HUES64 (cell line): ENCODE measurements around the gene GRK5.
"Not testable (repeated sequence)": the region's sequence is repeated elsewhere in the genome, so short reads cannot be mapped to it uniquely, and the experiment has no call there.

ENCODE experiments used
- H3K27ac ChIP-seq: 2 replicates; pipeline ENCODE4 v1.7.0; 2013; ENCODE audit warnings: low read depth, low read length, inconsistent platforms
- H3K27me3 ChIP-seq: 2 replicates; pipeline ENCODE4 v1.6.1; 2013; ENCODE audit warnings: mild to moderate bottlenecking, low read length; ENCODE audit not compliant: insufficient read depth
- H3K36me3 ChIP-seq: 2 replicates; pipeline ENCODE4 v1.6.1; 2013; ENCODE audit warnings: mild to moderate bottlenecking, low read length; ENCODE audit not compliant: insufficient read depth
- H3K4me1 ChIP-seq: 2 replicates; pipeline ENCODE4 v1.6.1; 2013; ENCODE audit warnings: mild to moderate bottlenecking, low read length, moderate library complexity; ENCODE audit not compliant: insufficient read depth
- H3K4me3 ChIP-seq: 2 replicates; pipeline ENCODE4 v1.5.1; 2013; ENCODE audit warnings: mild to moderate bottlenecking, low read length, moderate library complexity
- H3K9ac ChIP-seq: 2 replicates; pipeline ENCODE4 v1.6.1; 2013; ENCODE audit warnings: mild to moderate bottlenecking, low read depth, low read length
- H3K9me3 ChIP-seq: 2 replicates; pipeline ENCODE4 v1.6.1; 2013; ENCODE audit warnings: low read depth, low read length; ENCODE audit not compliant: insufficient read depth
- WGBS: fragments of 150-250, 120-280 bp; methylation state at CpG from one replicate; pipeline ENCODE4 v1.1.7; 2013; ENCODE audit warnings: missing lambda C conversion rate; 5-methylcytosine and 5-hydroxymethylcytosine counted together

The GRK5 gene

DNA sequence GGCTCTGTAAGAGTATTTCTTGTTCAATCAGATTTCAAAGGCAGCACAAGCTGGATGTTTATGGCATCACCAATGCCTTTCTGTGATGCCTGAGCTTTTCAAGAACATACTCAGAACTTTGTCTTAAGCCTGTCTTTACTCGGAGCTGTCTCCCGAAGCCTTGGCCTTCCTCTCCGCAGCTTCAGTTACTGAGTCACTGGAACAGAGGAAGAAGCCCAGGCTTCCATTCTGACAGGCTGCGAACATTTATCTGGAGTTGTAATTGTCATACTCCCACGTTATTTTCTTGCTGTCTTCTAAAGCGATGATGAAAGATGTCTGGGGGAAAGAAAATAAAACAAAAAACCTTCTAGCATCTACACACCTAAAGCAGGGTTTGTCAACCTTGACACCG is 43.9 kb downstream of the GRK5 start:
- WGBS: 78% methylated on average over 6 of the region's 7 CpGs
- Histone ChIP-seq H3K36me3 (no peaks in the 10 kb centered on the region), H3K9me3 (no peaks in the 10 kb centered on the region), H3K4me1 (peaks cover 29% of the 10 kb centered on the region; the same call in 1 of the 2 replicates), H3K4me3 (no peak overlapping the region), H3K9ac (no peak overlapping the region), H3K27ac (no peak overlapping the region), H3K27me3 (peaks cover 14% of the 10 kb centered on the region)

DNA sequence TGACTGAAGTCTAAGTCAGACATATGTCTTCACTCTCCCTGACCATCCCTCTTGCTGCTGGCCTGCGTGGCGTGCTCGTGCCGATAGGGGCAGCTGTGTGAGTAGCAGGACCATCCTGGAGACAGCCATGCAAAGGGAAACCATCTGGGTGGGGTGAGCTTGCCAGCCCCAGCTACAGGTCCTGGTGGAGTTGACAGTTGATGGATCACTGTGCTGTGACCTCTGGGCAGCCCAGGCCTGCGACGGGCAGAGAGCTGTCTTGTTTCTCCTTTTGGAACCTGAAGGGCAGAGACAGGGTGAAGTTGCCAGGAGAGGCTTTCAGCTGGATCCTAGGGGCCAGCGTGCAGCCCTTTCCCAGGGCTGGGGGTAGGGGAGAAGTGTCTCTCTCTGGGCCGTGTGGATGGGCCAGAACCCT is 44.7 kb downstream of the GRK5 start:
- no peak overlapping the region for H3K9ac ChIP-seq
- H3K4me3 ChIP-seq: no peak overlapping the region
- no peaks in the 10 kb centered on the region for H3K9me3 ChIP-seq
- H3K27ac ChIP-seq: no peak overlapping the region
- peaks cover 14% of the 10 kb centered on the region for H3K27me3 ChIP-seq
- H3K4me1 ChIP-seq: peaks cover 29% of the 10 kb centered on the region; the same call in 1 of the 2 replicates
- 85% methylated on average over 8 of the region's 8 CpGs for WGBS
- no peaks in the 10 kb centered on the region for H3K36me3 ChIP-seq

DNA sequence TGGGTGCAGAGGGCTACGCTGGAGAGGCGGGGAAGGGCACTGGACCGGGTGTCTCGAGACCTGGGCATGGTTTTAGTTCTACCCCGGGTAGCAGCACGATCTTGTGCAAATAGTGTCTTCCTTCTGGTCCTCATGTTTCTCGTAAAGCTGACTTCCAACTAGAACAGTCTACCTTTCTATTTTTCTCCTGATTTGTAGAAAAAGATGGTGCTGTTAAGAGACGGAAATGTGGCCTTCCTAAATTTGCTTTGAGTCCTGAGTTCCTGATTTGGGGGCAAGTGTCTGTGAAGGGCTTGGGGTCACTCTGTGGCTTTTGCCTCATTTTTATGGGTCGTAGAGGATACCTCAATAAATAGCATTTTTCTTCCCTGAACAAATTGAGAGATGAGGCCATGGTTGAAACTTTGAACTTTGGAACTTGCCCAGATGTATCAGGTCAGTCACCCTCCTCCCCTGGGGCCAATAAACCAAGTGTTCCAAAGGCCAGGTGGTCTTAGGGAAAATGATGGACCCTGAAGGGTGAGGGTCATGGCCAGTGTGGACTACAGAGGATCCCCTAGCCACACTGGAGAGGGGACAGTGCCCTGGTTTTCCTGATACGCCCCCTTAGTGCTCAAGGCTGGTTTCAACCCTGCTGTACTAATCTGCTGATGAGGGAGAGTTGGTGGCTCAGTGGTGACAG is 45.2 kb downstream of the GRK5 start:
- Histone ChIP-seq H3K4me3 (no peak overlapping the region), H3K27me3 (peaks cover 14% of the 10 kb centered on the region), H3K27ac (no peak overlapping the region), H3K9ac (no peak overlapping the region), H3K9me3 (no peaks in the 10 kb centered on the region), H3K36me3 (no peaks in the 10 kb centered on the region), H3K4me1 (peaks cover 29% of the 10 kb centered on the region; the same call in 1 of the 2 replicates)
- WGBS: 91% methylated on average over 10 of the region's 10 CpGs

DNA sequence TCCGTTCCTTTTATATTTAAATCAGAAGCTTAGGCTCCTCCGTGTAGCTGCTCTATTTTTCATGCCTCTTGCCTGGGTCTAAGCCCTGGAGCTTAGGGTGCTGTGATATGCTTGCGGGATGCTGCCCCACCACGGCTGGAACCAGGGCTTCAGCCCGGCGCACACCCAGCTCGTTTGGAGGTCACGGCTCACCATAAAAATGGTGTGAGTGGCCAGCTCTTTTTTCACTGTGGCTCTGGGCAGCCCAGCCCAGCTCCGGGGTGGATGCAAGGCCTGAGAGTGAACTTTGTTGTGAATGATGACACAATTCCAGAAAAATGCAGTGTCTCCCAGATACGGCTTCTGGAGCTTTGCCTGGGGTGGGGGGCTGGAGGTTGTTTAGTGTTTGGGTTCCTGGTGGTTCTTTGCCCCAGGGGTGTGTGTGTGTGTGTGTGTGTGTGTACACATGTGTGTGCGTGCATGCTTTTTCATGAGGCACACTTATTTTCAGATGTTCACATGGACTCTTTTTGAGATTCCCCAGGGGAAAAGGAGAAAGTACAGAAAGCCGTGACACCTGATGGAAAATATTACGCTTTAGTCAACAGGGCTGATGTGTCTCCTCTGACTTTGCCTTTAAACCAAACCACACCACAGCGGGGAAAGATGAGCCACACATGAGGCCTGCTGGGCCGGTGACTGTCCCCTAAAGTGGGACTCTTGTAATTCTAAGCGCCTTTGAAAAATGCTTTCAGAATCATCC is 46.2 kb downstream of the GRK5 start:
- Histone ChIP-seq H3K4me3 (no peak overlapping the region), H3K27me3 (peaks cover 14% of the 10 kb centered on the region), H3K36me3 (no peaks in the 10 kb centered on the region), H3K4me1 (peaks cover 29% of the 10 kb centered on the region; the same call in 1 of the 2 replicates), H3K9ac (no peak overlapping the region), H3K9me3 (no peaks in the 10 kb centered on the region), H3K27ac (no peak overlapping the region)
- 37% methylated on average over 16 of the region's 16 CpGs for WGBS

DNA sequence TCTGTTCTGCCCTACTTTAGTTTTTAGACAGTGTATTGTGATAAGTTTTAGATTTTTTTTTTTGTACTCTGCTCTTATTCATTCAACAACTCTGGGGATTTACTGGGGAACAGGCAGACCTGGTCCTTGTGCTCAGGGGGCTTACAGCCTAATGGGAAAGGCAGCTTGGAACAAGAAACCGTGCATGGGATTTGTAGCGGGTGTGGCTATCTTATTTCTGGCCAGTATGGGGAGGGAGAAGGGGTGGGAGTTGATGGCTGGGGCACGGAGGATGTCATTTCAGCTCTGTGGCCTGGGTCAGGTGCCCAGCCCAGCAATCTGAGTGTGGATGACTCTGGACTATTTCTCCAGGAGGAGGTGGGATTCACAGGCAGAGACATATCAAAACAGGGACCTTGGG is 47.0 kb downstream of the GRK5 start:
- no peak overlapping the region for H3K4me3 ChIP-seq
- no peak overlapping the region for H3K27ac ChIP-seq
- peaks cover 14% of the 10 kb centered on the region for H3K27me3 ChIP-seq
- no peaks in the 10 kb centered on the region for H3K9me3 ChIP-seq
- H3K9ac ChIP-seq: no peak overlapping the region
- WGBS: 75% methylated on average over 3 of the region's 3 CpGs
- H3K36me3 ChIP-seq: no peaks in the 10 kb centered on the region
- H3K4me1 ChIP-seq: peaks cover 29% of the 10 kb centered on the region; the same call in 1 of the 2 replicates

DNA sequence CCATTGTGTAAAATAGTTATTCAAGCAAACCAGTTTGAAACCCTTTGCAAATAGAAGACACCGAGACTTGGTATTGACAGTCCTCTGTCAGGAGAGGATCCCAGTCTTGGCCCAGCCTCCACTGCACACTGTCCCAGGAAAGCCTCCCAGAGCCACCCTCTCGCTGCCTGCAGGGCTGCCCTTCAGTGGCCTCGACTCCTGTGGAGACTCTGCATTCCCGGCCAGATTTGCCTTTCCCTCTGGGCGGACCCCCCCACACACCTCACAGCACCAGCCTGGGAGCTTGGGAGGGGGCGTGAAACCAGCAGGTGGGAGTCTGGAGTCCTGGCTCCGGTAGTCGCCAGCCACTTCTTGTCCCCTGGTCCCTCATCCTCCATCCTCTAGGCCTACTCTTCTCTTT is 48.7 kb downstream of the GRK5 start:
- no peaks in the 10 kb centered on the region for H3K9me3 ChIP-seq
- 81% methylated on average over 8 of the region's 8 CpGs for WGBS

DNA sequence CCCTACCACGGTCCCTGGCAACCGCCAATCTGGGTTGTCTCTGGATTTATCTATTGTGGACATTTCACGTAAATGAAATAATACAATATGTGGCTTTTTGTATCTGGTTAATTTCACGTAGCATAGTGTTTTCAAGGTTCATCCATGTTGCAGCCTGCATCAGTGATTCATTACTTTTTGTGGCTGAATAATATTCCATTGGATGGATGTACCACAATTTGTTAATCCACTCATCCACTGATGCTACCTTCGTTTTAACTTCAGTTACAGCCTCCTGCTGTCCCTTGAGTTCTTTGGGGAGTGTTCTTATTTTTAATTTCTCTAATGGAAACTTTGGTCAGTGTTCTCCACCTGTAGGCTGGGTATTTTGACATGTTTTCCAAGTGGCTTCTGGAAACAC is 49.5 kb downstream of the GRK5 start:
- Histone ChIP-seq H3K36me3 (no peaks in the 10 kb centered on the region), H3K9me3 (no peaks in the 10 kb centered on the region), H3K4me1 (peaks cover 18% of the 10 kb centered on the region; the same call in 1 of the 2 replicates), H3K9ac (no peak overlapping the region), H3K4me3 (no peak overlapping the region), H3K27me3 (peaks cover 12% of the 10 kb centered on the region), H3K27ac (no peak overlapping the region)
- WGBS: 99% methylated on average over 4 of the region's 5 CpGs

More for the DNA sequence above, 48.7 kb downstream of the GRK5 start:
- H3K36me3 ChIP-seq: no peaks in the 10 kb centered on the region
- H3K27ac ChIP-seq: no peak overlapping the region
- no peak overlapping the region for H3K9ac ChIP-seq
- peaks cover 14% of the 10 kb centered on the region for H3K27me3 ChIP-seq
- no peak overlapping the region for H3K4me3 ChIP-seq
- peaks cover 23% of the 10 kb centered on the region; the same call in 1 of the 2 replicates for H3K4me1 ChIP-seq

DNA sequence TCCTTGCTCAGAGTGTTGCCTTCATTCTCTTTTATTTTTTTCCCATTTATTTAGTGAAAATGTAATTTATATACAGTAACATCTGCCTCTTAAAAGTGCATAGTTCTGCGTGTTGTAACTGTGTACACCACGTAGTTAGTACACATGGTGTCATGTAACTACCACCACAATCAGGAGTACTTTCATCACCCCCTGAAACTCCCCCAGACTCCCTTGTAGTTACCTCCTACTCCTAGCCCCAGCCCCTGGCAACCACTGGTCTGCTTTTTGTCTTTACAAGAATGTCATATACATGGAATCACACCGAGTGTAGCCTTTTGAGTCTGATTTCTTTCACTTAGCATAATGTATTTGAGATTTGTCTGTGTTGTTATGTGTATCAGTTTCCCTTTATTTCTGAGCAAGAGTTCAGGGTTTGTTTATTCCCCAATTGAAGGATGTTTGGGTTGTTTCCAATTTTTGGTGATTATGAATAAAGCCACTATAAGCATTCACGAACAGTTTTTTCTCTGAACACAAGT is 50.6 kb downstream of the GRK5 start:
- no peak overlapping the region for H3K27ac ChIP-seq
- peaks cover 3% of the 10 kb centered on the region; the same call in 1 of the 2 replicates for H3K9me3 ChIP-seq
- H3K4me3 ChIP-seq: no peak overlapping the region
- peaks cover 1% of the 10 kb centered on the region; the same call in 1 of the 2 replicates for H3K27me3 ChIP-seq
- H3K4me1 ChIP-seq: peaks cover 16% of the 10 kb centered on the region; the same call in 1 of the 2 replicates
- WGBS: 91% methylated on average over 4 of the region's 4 CpGs
- no peak overlapping the region for H3K9ac ChIP-seq
- H3K36me3 ChIP-seq: no peaks in the 10 kb centered on the region

DNA sequence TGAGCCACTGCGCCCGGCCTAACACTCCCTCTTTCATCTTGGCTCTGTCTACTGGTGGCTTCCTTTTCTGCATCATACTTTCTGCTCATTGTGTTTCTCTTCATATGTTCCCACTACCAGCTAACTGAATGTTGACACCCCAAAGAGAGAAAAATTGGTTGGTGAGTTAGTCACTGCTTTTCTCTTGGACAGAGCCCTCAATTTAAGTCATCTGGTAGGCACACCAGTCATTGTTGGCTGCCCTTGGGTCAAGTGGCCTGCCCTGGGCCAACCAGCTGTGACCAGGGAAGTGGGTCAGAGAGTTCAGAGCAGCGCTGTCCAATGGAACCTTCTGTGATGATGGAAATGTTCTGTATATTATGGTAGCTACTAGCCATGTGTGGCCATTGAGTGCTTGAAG is 52.0 kb downstream of the GRK5 start:
- no peaks in the 10 kb centered on the region for H3K36me3 ChIP-seq
- no peaks in the 10 kb centered on the region for H3K27me3 ChIP-seq
- peaks cover 3% of the 10 kb centered on the region; the same call in 1 of the 2 replicates for H3K9me3 ChIP-seq
- WGBS: 95% methylated on average over 3 of the region's 3 CpGs
- peaks cover 2% of the 10 kb centered on the region; the same call in 1 of the 2 replicates for H3K4me1 ChIP-seq
- no peak overlapping the region for H3K9ac ChIP-seq
- H3K27ac ChIP-seq: no peak overlapping the region
- no peak overlapping the region for H3K4me3 ChIP-seq

DNA sequence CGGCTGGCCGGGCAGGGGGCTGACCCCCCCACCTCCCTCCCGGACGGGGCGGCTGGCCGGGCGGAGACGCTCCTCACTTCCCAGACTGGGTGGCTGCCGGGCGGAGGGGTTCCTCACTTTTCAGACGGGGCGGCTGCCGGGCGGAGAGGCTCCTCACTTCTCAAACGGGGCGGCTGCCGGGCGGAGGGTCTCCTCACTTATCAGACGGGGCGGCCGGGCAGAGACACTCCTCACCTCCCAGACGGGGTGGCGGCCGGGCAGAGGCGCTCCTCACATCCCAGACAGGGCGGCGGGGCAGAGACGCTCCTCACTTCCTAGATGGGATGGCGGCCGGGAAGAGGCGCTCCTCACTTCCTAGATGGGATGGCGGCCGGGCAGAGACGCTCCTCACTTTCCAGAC is 53.6 kb downstream of the GRK5 start:
- H3K4me1 ChIP-seq, H3K36me3 ChIP-seq, H3K9ac ChIP-seq, H3K27me3 ChIP-seq, H3K27ac ChIP-seq, H3K4me3 ChIP-seq, H3K9me3 ChIP-seq: not testable (repeated sequence)
- WGBS: 91% methylated on average over 23 of the region's 34 CpGs

DNA sequence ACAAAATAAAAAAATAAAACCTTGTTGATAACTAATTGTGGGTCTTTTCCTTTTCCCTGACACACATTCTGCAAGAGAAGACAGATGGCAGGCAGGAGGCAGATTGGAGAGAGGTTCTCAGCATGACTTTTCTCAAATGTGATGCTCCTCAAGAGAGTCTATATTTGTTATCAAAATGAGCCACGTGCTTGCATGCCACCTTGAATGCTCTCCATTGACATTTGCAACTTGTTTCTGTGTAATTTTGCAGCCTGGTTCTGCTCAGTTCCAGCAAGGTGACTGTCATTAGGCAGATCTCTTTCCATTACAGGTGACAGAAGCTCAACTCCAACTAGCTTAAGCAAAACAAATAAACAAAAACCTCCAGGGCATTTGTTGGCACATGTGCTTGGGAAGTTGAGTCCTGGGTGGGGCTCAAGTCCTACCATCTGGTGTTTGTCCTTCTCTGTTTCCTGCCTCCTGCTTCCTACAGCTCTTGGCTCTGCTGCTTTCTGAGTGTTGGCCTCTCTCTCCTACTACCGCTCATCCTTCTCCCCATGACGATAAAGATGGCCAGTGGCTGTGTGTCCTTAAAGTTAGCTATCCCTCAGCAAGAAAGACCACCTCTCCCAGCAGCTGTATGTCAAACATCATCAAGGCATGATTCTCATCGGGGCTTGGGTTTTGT is 56.7 kb downstream of the GRK5 start:
- H3K9me3 ChIP-seq: peaks cover 3% of the 10 kb centered on the region; the same call in 1 of the 2 replicates
- 88% methylated on average over 4 of the region's 4 CpGs for WGBS
- no peak overlapping the region for H3K27ac ChIP-seq
- H3K4me3 ChIP-seq: no peak overlapping the region
- no peak overlapping the region for H3K9ac ChIP-seq
- H3K36me3 ChIP-seq: no peaks in the 10 kb centered on the region
- no peaks in the 10 kb centered on the region for H3K4me1 ChIP-seq
- H3K27me3 ChIP-seq: no peaks in the 10 kb centered on the region
